ENCODE measurements around the gene PCDHA4.

The PCDHA4 gene

DNA sequence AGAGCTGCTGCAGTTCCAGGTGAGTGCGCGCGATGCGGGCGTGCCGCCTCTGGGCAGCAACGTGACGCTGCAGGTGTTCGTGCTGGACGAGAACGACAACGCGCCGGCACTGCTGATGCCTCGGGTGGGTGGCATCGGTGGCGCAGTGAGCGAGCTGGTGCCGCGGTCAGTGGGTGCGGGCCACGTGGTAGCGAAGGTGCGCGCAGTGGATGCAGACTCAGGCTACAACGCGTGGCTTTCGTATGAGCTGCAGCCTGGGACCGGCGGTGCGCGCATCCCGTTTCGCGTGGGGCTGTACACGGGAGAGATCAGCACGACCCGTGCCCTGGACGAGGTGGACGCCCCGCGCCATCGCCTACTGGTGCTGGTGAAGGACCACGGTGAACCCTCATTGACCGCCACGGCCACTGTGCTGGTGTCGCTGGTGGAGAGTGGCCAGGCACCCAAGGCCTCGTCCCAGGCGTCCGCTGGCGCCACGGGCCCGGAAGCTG, 4.0 kb upstream of the PCDHA4 start:
- no peak for TF ChIP-seq TEAD4 (IDR thresholded peaks at IDR 0.05)
- TF ChIP-seq EGR1 (IDR thresholded peaks at IDR 0.05), result no peak
- TF ChIP-seq RAD21 (IDR thresholded peaks at IDR 0.05; ENCODE audit: low read depth), result no peak
- no peak for TF ChIP-seq FOXM1 (IDR thresholded peaks at IDR 0.05; ENCODE audit: borderline replicate concordance, low read depth)
- no peak for TF ChIP-seq ZBTB7A (IDR thresholded peaks at IDR 0.05; ENCODE audit: low read depth)
- no peak for TF ChIP-seq TCF12 (IDR thresholded peaks at IDR 0.05; ENCODE audit: low read depth)
- no peak for TF ChIP-seq YY1 (IDR thresholded peaks at IDR 0.05; ENCODE audit: low read depth)
- no peak for TF ChIP-seq CREB1 (IDR thresholded peaks at IDR 0.05; ENCODE audit: low read depth)
- TF ChIP-seq, protein P1, sequence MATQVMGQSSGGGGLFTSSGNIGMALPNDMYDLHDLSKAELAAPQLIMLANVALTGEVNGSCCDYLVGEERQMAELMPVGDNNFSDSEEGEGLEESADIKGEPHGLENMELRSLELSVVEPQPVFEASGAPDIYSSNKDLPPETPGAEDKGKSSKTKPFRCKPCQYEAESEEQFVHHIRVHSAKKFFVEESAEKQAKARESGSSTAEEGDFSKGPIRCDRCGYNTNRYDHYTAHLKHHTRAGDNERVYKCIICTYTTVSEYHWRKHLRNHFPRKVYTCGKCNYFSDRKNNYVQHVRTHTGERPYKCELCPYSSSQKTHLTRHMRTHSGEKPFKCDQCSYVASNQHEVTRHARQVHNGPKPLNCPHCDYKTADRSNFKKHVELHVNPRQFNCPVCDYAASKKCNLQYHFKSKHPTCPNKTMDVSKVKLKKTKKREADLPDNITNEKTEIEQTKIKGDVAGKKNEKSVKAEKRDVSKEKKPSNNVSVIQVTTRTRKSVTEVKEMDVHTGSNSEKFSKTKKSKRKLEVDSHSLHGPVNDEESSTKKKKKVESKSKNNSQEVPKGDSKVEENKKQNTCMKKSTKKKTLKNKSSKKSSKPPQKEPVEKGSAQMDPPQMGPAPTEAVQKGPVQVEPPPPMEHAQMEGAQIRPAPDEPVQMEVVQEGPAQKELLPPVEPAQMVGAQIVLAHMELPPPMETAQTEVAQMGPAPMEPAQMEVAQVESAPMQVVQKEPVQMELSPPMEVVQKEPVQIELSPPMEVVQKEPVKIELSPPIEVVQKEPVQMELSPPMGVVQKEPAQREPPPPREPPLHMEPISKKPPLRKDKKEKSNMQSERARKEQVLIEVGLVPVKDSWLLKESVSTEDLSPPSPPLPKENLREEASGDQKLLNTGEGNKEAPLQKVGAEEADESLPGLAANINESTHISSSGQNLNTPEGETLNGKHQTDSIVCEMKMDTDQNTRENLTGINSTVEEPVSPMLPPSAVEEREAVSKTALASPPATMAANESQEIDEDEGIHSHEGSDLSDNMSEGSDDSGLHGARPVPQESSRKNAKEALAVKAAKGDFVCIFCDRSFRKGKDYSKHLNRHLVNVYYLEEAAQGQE (IDR thresholded peaks at IDR 0.05; ENCODE audit: low read depth), result no peak
- TF ChIP-seq TAF1 (IDR thresholded peaks at IDR 0.05; ENCODE audit: low read depth), result no peak
- no peak for TF ChIP-seq NFIC (IDR thresholded peaks at IDR 0.05)
- no peak for TF ChIP-seq EP300 (IDR thresholded peaks at IDR 0.05; ENCODE audit: borderline replicate concordance)
- TF ChIP-seq, protein P2, sequence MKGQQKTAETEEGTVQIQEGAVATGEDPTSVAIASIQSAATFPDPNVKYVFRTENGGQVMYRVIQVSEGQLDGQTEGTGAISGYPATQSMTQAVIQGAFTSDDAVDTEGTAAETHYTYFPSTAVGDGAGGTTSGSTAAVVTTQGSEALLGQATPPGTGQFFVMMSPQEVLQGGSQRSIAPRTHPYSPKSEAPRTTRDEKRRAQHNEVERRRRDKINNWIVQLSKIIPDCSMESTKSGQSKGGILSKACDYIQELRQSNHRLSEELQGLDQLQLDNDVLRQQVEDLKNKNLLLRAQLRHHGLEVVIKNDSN (IDR thresholded peaks at IDR 0.05), result no peak
- TF ChIP-seq, protein P3, sequence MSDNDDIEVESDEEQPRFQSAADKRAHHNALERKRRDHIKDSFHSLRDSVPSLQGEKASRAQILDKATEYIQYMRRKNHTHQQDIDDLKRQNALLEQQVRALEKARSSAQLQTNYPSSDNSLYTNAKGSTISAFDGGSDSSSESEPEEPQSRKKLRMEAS (IDR thresholded peaks at IDR 0.05), result no peak
- TF ChIP-seq CEBPB (IDR thresholded peaks at IDR 0.05), result no peak

DNA sequence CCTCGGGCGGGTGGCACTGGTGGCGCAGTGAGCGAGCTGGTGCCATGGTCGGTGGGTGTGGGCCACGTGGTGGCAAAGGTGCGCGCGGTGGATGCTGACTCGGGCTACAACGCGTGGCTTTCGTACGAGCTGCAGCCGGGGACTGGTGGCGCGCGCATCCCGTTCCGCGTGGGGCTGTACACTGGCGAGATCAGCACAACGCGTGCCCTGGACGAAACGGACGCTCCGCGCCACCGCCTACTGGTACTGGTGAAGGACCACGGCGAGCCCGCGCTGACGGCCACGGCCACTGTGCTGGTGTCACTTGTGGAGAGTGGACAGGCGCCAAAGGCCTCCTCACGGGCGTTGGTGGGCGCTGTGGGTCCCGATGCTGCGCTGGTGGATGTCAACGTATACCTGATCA, 2.0 kb downstream of the PCDHA4 start:
- no peak for TF ChIP-seq RAD21 (IDR thresholded peaks at IDR 0.05; ENCODE audit: low read depth)
- no peak for TF ChIP-seq YY1 (IDR thresholded peaks at IDR 0.05; ENCODE audit: low read depth)
- no peak for TF ChIP-seq NFIC (IDR thresholded peaks at IDR 0.05)
- TF ChIP-seq, protein P2 (IDR thresholded peaks at IDR 0.05), result no peak
- no peak for TF ChIP-seq TCF12 (IDR thresholded peaks at IDR 0.05; ENCODE audit: low read depth)
- TF ChIP-seq, protein P1 (IDR thresholded peaks at IDR 0.05; ENCODE audit: low read depth), result no peak
- TF ChIP-seq EP300 (IDR thresholded peaks at IDR 0.05; ENCODE audit: borderline replicate concordance), result no peak
- no peak for TF ChIP-seq ZBTB7A (IDR thresholded peaks at IDR 0.05; ENCODE audit: low read depth)
- no peak for TF ChIP-seq FOXM1 (IDR thresholded peaks at IDR 0.05; ENCODE audit: borderline replicate concordance, low read depth)
- no peak for TF ChIP-seq TAF1 (IDR thresholded peaks at IDR 0.05; ENCODE audit: low read depth)

DNA sequence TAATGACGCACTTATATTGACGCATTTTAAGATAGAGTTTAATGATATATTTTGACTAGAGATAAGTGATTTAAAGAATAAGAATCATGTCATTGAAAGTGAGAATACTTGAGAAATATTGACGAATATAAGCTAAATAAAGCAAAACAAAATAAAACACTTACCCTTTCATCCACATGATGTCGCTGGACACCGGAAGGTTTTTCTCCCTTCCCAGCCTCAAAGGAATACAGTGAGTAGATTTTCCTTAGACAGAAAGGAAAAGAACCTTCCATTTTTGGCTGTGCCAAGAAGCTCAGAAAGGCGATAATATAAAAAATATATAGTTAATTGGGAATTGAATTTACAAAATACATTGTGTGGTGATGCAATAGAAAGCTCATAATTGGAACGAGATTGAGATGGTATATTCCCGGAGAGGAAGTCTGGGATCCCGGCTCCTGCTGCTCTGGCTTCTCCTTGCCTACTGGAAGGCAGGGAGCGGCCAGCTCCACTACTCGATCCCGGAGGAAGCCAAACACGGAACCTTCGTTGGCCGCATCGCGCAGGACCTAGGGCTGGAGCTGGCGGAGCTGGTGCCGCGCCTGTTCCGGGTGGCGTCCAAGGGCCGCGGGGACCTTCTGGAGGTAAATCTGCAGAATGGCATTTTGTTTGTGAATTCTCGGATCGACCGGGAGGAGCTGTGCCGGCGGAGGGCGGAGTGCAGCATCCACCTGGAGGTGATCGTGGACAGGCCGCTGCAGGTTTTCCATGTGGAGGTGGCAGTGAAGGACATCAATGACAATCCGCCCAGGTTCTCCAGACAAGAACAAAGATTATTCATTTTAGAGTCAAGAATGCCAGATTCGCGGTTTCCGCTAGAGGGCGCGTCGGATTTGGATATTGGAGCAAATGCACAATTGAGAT, 14.8 kb downstream of the PCDHA4 start, which contains the start of gene PCDHA5:
Gene PCDHA5, plus strand, starts transcription at position 239 of the 906 bp plus-strand sequence.
- TF ChIP-seq, protein P3 (IDR thresholded peaks at IDR 0.05), result no peak
- TF ChIP-seq RAD21 (IDR thresholded peaks at IDR 0.05; ENCODE audit: low read depth) (peak; percentile 9; the same call in 1 of the 2 replicates), EGR1 (IDR thresholded peaks at IDR 0.05) (no peak), TAF1 (IDR thresholded peaks at IDR 0.05; ENCODE audit: low read depth) (no peak)

DNA sequence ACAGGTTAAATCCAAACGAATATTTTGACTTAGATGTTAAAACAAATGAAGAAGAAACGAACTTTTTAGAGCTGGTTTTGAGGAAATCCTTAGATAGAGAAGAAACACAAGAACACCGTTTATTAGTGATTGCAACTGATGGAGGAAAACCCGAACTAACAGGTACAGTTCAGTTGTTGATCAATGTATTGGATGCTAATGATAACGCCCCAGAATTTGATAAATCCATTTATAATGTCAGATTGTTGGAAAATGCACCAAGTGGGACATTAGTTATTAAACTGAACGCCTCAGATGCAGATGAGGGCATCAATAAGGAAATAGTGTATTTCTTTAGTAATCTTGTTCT, 15.4 kb downstream of the PCDHA4 start:
- TF ChIP-seq CREB1 (IDR thresholded peaks at IDR 0.05; ENCODE audit: low read depth) (no peak), EGR1 (IDR thresholded peaks at IDR 0.05) (no peak), YY1 (IDR thresholded peaks at IDR 0.05; ENCODE audit: low read depth) (no peak), ZBTB7A (IDR thresholded peaks at IDR 0.05; ENCODE audit: low read depth) (no peak), TEAD4 (IDR thresholded peaks at IDR 0.05) (no peak), FOXM1 (IDR thresholded peaks at IDR 0.05; ENCODE audit: borderline replicate concordance, low read depth) (no peak), NFIC (IDR thresholded peaks at IDR 0.05) (no peak), TCF12 (IDR thresholded peaks at IDR 0.05; ENCODE audit: low read depth) (no peak), RAD21 (IDR thresholded peaks at IDR 0.05; ENCODE audit: low read depth) (no peak), TAF1 (IDR thresholded peaks at IDR 0.05; ENCODE audit: low read depth) (no peak), CEBPB (IDR thresholded peaks at IDR 0.05) (no peak), EP300 (IDR thresholded peaks at IDR 0.05; ENCODE audit: borderline replicate concordance) (no peak)
- TF ChIP-seq, protein P1 (IDR thresholded peaks at IDR 0.05; ENCODE audit: low read depth), result no peak
- TF ChIP-seq, protein P3 (IDR thresholded peaks at IDR 0.05), result no peak
- TF ChIP-seq, protein P2 (IDR thresholded peaks at IDR 0.05), result no peak
